ENCODE results near the gene ZNF768.

DNA sequence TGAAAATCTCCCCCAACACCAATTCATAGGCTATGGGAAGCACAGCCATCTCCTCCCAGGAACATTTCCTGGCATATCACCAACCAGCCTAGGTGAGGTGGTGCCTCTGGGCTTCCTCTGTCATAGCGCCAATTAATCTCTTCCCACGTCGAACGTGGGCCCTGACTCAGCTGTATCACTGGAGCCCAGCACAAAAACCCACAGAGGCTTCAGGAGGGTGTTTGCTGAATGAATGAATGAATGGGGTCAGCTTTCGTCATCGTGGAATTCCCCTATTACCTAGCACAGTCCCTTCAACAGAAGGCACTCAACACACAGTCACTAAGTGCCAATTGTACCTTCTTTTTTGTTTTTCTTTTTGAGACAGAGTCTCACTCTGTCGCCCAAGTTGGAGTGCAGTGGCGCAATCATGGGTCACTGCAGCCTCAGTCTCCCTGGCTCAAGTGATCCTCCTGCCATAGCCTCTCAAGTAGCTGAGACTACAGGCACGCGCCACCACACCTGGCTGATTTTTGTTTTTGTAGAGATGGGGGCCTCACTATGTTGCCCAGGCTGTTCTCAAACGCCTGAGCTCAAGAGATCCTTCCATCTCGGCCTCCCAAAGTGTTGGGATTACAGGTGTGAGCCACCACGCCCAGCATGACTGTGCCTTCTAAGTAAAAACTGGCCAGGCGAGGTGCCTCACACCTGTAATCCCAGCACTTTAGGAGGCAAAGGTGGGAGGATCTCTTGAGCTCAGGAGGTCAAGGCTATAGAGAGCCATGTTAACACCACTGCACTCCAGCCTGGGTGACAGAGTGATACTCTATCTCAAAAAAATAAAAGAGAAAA, 41.0 kb upstream of the ZNF768 start:
- no peak for TF ChIP-seq POLR2A (IDR thresholded peaks at IDR 0.05; ENCODE audit: low read depth, low read length)
- TF ChIP-seq POLR2AphosphoS5 (IDR thresholded peaks at IDR 0.05; ENCODE audit: low read depth, low read length) = no peak

Measured in GM12892 (cell line).